GM12891 (cell line): ENCODE data around the gene BAX.

ENCODE experiments used
- POLR2A ChIP-seq: IDR thresholded peaks from 2 replicates; pipeline ENCODE4 v1.6.1; 2011; ENCODE audit warnings: low read depth, low read length, control low read depth
- POLR2AphosphoS5 ChIP-seq: IDR thresholded peaks from 2 replicates; pipeline ENCODE4 v1.6.1; 2011; ENCODE audit warnings: low read depth, low read length, control low read depth
- SPI1 ChIP-seq: IDR thresholded peaks from 2 replicates; pipeline ENCODE4 v1.6.1; 2011; ENCODE audit warnings: low read depth, low read length, control low read depth

DNA sequence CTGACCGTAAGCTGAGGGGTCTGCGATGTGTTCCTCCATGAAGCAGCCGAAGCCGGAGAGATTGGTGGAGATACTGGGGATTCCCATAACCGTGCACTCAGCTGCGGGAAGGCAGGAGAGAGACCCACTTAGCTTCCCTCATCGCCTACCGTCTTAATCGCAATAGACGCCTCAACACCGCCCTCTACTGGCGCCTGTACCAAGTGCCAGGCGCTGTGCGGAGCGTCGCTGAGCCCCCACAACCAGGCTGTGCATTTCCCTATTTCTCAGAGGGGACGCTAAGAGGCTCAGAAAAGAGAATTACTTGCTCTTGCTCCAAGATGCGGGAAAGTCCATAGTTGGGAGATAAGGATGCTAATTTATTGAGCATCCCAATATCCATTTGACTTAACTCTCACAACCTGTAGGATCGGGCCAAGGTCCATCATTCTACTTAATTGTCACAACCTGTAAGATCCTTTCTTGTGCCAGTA lies 16.3 kb downstream of the BAX start:
- TF ChIP-seq POLR2A, result no peak
- no peak for TF ChIP-seq POLR2AphosphoS5
- peak; percentile 71 for TF ChIP-seq SPI1
